Endothelial cell of umbilical vein (primary cell): Measurements from ENCODE around the gene IMPG1. TPM values are rescaled to one million over a fixed set of nuclear protein-coding genes. Genes with fewer than 3 reads are reported as not detected.

Experiments used
- BruUV-seq: library from RNA; stranded (reverse); fragments of 400-500 nt; replicated peaks from 2 replicates; lab custom pipeline; 2021; lab: Mats Ljungman, UMichigan
- CTCF ChIA-PET: fragments of 300-600, 350-600 bp; sonication (Branson Sonifier 250); formaldehyde crosslinking; loops from one replicate; lab custom pipeline; 2021; ENCODE audit warnings: antibody characterized with exemption, inconsistent platforms; lab: Charles Lee
- POLR2A ChIA-PET: fragments of 300-600, 350-600 bp; sonication (Branson Sonifier 250); formaldehyde crosslinking; loops from one replicate; lab custom pipeline; 2021; ENCODE audit warnings: antibody characterized with exemption, inconsistent platforms; lab: Charles Lee
- DNase-seq: peaks from one replicate; pipeline ENCODE4 v3.0.0-alpha.2; 2011; ENCODE audit warnings: low read depth, low spot score
- FAIRE-seq: peaks from 2 replicates; lab custom pipeline; 2011; peaks lifted over from hg19 to GRCh38; lab: Jason Lieb, UNC
- H2AFZ ChIP-seq: 2 replicates; pipeline ENCODE4 v1.6.0; 2012; ENCODE audit warnings: low read depth, low read length, control low read depth, inconsistent platforms
- H3K27ac ChIP-seq: 2 replicates; pipeline ENCODE4 v1.5.1; 2011; ENCODE audit warnings: low read depth, mild to moderate bottlenecking, control low read depth, low read length, moderate library complexity; ENCODE audit not compliant: insufficient read depth
- H3K27me3 ChIP-seq, 2 experiments: 2 replicates each; pipeline versions ENCODE4 v1.6.0 to v1.6.1; 2011; ENCODE audit warnings: low read length in 2 of 2, mixed read lengths in 1 of 2; ENCODE audit not compliant: control insufficient read depth in 2 of 2, insufficient read depth in 2 of 2
- H3K36me3 ChIP-seq, 2 experiments: 2 replicates in 1 of 2; 3 replicates in 1 of 2; pipeline ENCODE4 v1.5.1; 2011; ENCODE audit warnings: low read length in 2 of 2, mild to moderate bottlenecking in 1 of 2, moderate library complexity in 1 of 2; ENCODE audit not compliant: control insufficient read depth in 2 of 2, insufficient read depth in 2 of 2; ENCODE audit errors: extremely low read depth in 1 of 2
- H3K4me1 ChIP-seq: 3 replicates; pipeline ENCODE4 v1.5.1; 2011; ENCODE audit warnings: mild to moderate bottlenecking, low read length; ENCODE audit not compliant: control insufficient read depth, insufficient read depth; ENCODE audit errors: extremely low read depth
- H3K4me2 ChIP-seq: 2 replicates; pipeline ENCODE4 v1.6.1; 2011; ENCODE audit warnings: low read length, control low read depth, mixed read lengths; ENCODE audit not compliant: insufficient read depth
- H3K4me3 ChIP-seq, 3 experiments: fragments of 200-600 bp in 1 of 3; sonication (generic), shearing (Covaris generic) in 1 of 3; replicated peaks in 1 of 3; 2 replicates each; pipeline ENCODE4 v1.5.1; 2011 to 2016; ENCODE audit warnings: control low read depth in 3 of 3, low read length in 3 of 3, mild to moderate bottlenecking in 2 of 3, inconsistent platforms in 1 of 3, low read depth in 1 of 3, moderate library complexity in 1 of 3; ENCODE audit not compliant: insufficient read depth in 1 of 3
- H3K79me2 ChIP-seq: 2 replicates; pipeline ENCODE4 v1.6.0; 2012; ENCODE audit warnings: low read length, inconsistent platforms; ENCODE audit not compliant: control insufficient read depth, insufficient read depth
- H3K9ac ChIP-seq: replicated peaks from 2 replicates; pipeline ENCODE3; 2011; ENCODE audit warnings: low read length, control low read depth; ENCODE audit not compliant: insufficient read depth; ENCODE audit errors: extremely low read depth
- H3K9me1 ChIP-seq: replicated peaks from 3 replicates; pipeline ENCODE4 v1.6.0; 2011; ENCODE audit warnings: mild to moderate bottlenecking, low read length; ENCODE audit not compliant: control insufficient read depth, insufficient read depth; ENCODE audit errors: extremely low read depth
- H3K9me3 ChIP-seq: replicated peaks from 2 replicates; pipeline ENCODE4 v1.5.1; 2012; ENCODE audit warnings: low read length, inconsistent platforms; ENCODE audit not compliant: control insufficient read depth, insufficient read depth
- H4K20me1 ChIP-seq: replicated peaks from 2 replicates; pipeline ENCODE3; 2011; ENCODE audit warnings: mild to moderate bottlenecking, low read length; ENCODE audit not compliant: control insufficient read depth, insufficient read depth; ENCODE audit errors: extremely low read depth
- CTCF ChIP-seq, 2 donors: IDR thresholded peaks; 1 replicate in 1 of 2; 2 replicates in 1 of 2; pipeline ENCODE4 v1.5.1; 2011; ENCODE audit warnings: low read length in 2 of 2, mild to moderate bottlenecking in 2 of 2, moderate library complexity in 2 of 2, control low read depth in 1 of 2, inconsistent platforms in 1 of 2, low read depth in 1 of 2; ENCODE audit not compliant: insufficient read depth in 1 of 2; ENCODE audit errors: extremely low read depth in 1 of 2
- EZH2 ChIP-seq: IDR thresholded peaks from 2 replicates; pipeline ENCODE4 v1.6.1; 2012; ENCODE audit warnings: borderline replicate concordance, low read depth, mild to moderate bottlenecking, moderate library complexity, low read length, inconsistent platforms; ENCODE audit not compliant: severe bottlenecking
- FOS ChIP-seq: IDR thresholded peaks from 2 replicates; pipeline ENCODE4 v1.6.1; 2011; ENCODE audit warnings: mild to moderate bottlenecking, low read length, moderate library complexity, borderline replicate concordance; ENCODE audit not compliant: insufficient read depth
- GATA2 ChIP-seq: IDR thresholded peaks from 2 replicates; pipeline ENCODE4 v1.7.0; 2011; ENCODE audit warnings: low read depth, mild to moderate bottlenecking, moderate library complexity, mixed read lengths, low read length; ENCODE audit not compliant: insufficient read length, insufficient read depth
- JUN ChIP-seq: IDR thresholded peaks from 2 replicates; pipeline ENCODE4 v1.6.1; 2011; ENCODE audit warnings: borderline replicate concordance, low read depth; ENCODE audit not compliant: insufficient read length, insufficient read depth
- MAX ChIP-seq: IDR thresholded peaks from 2 replicates; pipeline ENCODE4 v1.6.1; 2011; ENCODE audit not compliant: insufficient read depth, insufficient read length
- MYC ChIP-seq: IDR thresholded peaks from one replicate; pipeline ENCODE4 v1.6.1; 2011; ENCODE audit warnings: mild to moderate bottlenecking, low read depth, low read length
- POLR2A ChIP-seq: IDR thresholded peaks from 2 replicates; pipeline ENCODE4 v1.6.1; 2012; ENCODE audit warnings: low read depth, mild to moderate bottlenecking, control low read depth, low read length
- POLR2AphosphoS5 ChIP-seq: IDR thresholded peaks from 2 replicates; pipeline ENCODE4 v1.6.1; 2012; ENCODE audit warnings: low read depth, mild to moderate bottlenecking, control low read depth, low read length, moderate library complexity; ENCODE audit not compliant: insufficient read depth
- dilution Hi-C: fragments of 300-500 bp; cut with MboI; formaldehyde crosslinking; loops from one replicate; pipeline ENCODE4 v1.15.0; 2019; ENCODE audit warnings: low sequenced_read_pairs; ENCODE audit not compliant: extremely low pct_ligation_motif_present
- intact Hi-C: fragments of 100-400 bp; cut with micrococcal nuclease; formaldehyde crosslinking; loops from one replicate; pipeline ENCODE4 v1.10.0; 2022
- polyA plus RNA-seq, 4 experiments: library from polyadenylated mRNA; depleted of rRNA in 3 of 4; stranded (reverse) in 3 of 4; unstranded in 1 of 4; fragments of >200 nt; gene quantifications; 2 replicates each; pipeline versions ENCODE4 v1.2.1 to v1.2.3, GENCODE V29; 2011 to 2012; ENCODE audit warnings: missing spikeins in 1 of 4
- total RNA-seq: library from RNA; stranded (reverse); gene quantifications from 2 replicates; pipeline ENCODE4 v1.2.3, GENCODE V29; 2021

The IMPG1 gene
- total and polyA plus RNA-seq, 2 donors (not counting 3 experiments of a cell fraction or from before 2014, with no cell fraction given) = not detected

- Histone ChIP-seq H2AFZ (no peak overlapping the region), H3K9ac (no peak overlapping the region), H3K4me3 (no peak overlapping the region), H3K9me3 (no peaks in the 10 kb centered on the region), H4K20me1 (no peaks in the 10 kb centered on the region), H3K9me1 (no peaks in the 10 kb centered on the region), H3K4me2 (no peak overlapping the region), H3K27me3 (no peaks in the 10 kb centered on the region), H3K36me3 (no peaks in the 10 kb centered on the region), H3K79me2 (no peaks in the 10 kb centered on the region), H3K27ac (no peak overlapping the region), H3K4me1 (no peaks in the 10 kb centered on the region)
- ChIA-PET CTCF (interaction anchor here (0.8 to 2.0 kb wide), 2 partner anchors 8 to 9 kb away, joined by 3 to 7 read pairs; no protein-coding TSS in a partner anchor), POLR2A (no interaction called here)
- DNase-seq (no peak), FAIRE-seq (no peak)
- dilution Hi-C loops (no loop called here), intact Hi-C loops (no loop called here)
- BruUV-seq = no TSS peak
- no peak for TF ChIP-seq FOS
- no peak for TF ChIP-seq EZH2
- TF ChIP-seq MAX = no peak
- TF ChIP-seq JUN = no peak
- no peak for TF ChIP-seq POLR2AphosphoS5
- no peak for TF ChIP-seq MYC
- no peak for TF ChIP-seq GATA2
- no peak for TF ChIP-seq CTCF (IDR thresholded peaks at IDR 0.05; ENCODE audit: extremely low read depth in 1 of 2, insufficient read depth in 1 of 2, low read depth in 1 of 2, low read length in 2 of 2)
- no peak for TF ChIP-seq POLR2A
Measured at GRCh38 chr6:75926293-75927168, 145.9 kb downstream of the IMPG1 start.
